HepG2 (cell line): ENCODE results near the gene STIM1. TPM values are rescaled to one million over a fixed set of nuclear protein-coding genes. Genes with fewer than 3 reads are reported as not detected.

Experiments used
- ATAC-seq: fragments of 200-7000 bp; cut with Tn5 transposase; 3 replicates; pipeline ENCODE4 v1.9.1; 2020; ENCODE audit warnings: mild to moderate bottlenecking, moderate library complexity
- BruUV-seq: library from RNA; stranded (reverse); fragments of 400-500 nt; replicated peaks from 2 replicates; lab custom pipeline; 2021; lab: Mats Ljungman, UMichigan
- CTCF ChIA-PET: fragments of 300-600 bp; formaldehyde crosslinking; extraction: SDS; loops from one replicate; lab custom pipeline; 2021; ENCODE audit warnings: low total read pairs, inconsistent platforms, low intra/inter-chr PET ratio; lab: Yijun Ruan, JAX
- POLR2A ChIA-PET: fragments of 350-600 bp; sonication (Branson Sonifier 250); formaldehyde crosslinking; loops from one replicate; lab custom pipeline; 2020; ENCODE audit warnings: antibody characterized with exemption, inconsistent platforms; lab: Yijun Ruan, JAX
- DNase-seq: peaks from one replicate; pipeline ENCODE4 v3.0.0-alpha.2; 2015; ENCODE audit warnings: low spot score
- FAIRE-seq: peaks from 3 replicates; lab custom pipeline; 2011; peaks lifted over from hg19 to GRCh38; lab: Jason Lieb, UNC
- H2AFZ ChIP-seq: one replicate; pipeline ENCODE4 v1.6.1; 2011; ENCODE audit warnings: low read length, inconsistent platforms
- H3K27ac ChIP-seq: fragments of 300-600 bp; 3 replicates; pipeline ENCODE4 v1.8.0; 2011; ENCODE audit warnings: mixed run types, mild to moderate bottlenecking, mixed read lengths, low read length, inconsistent platforms; ENCODE audit not compliant: insufficient read depth; ENCODE audit errors: extremely low read length
- H3K27me3 ChIP-seq, 2 experiments: fragments of 200-600 bp in 1 of 2; 2 replicates in 1 of 2; 3 replicates in 1 of 2; pipeline versions ENCODE4 v1.6.0 to v1.8.0; 2011; ENCODE audit warnings: low read length in 2 of 2, mild to moderate bottlenecking in 2 of 2, moderate library complexity in 2 of 2, inconsistent platforms in 1 of 2; ENCODE audit not compliant: insufficient read depth in 2 of 2, control insufficient read depth in 1 of 2
- H3K36me3 ChIP-seq, 2 experiments: fragments of 200-600 bp in 1 of 2; replicated peaks in 1 of 2; 2 replicates in 1 of 2; 3 replicates in 1 of 2; pipeline versions ENCODE4 v1.5.1 to v1.8.0; 2011; ENCODE audit warnings: low read length in 2 of 2, inconsistent platforms in 1 of 2; ENCODE audit not compliant: insufficient read depth in 2 of 2, control insufficient read depth in 1 of 2
- H3K4me1 ChIP-seq: 2 replicates; pipeline ENCODE4 v1.5.1; 2012; ENCODE audit warnings: low read length, inconsistent platforms; ENCODE audit not compliant: insufficient read depth
- H3K4me2 ChIP-seq: 2 replicates; pipeline ENCODE4 v1.6.0; 2011; ENCODE audit warnings: low read depth, low read length, inconsistent platforms
- H3K4me3 ChIP-seq, 3 experiments: fragments of 200-600 bp in 1 of 3; sonication (generic), shearing (Covaris generic) in 1 of 3; replicated peaks in 1 of 3; 2 replicates each; pipeline ENCODE4 v1.5.1; 2011 to 2016; ENCODE audit warnings: low read length in 3 of 3, inconsistent platforms in 2 of 3, low read depth in 2 of 3, mild to moderate bottlenecking in 2 of 3, control low read depth in 1 of 3, mixed read lengths in 1 of 3; ENCODE audit not compliant: insufficient read depth in 1 of 3
- H3K79me2 ChIP-seq: one replicate; pipeline ENCODE4 v1.6.1; 2011; ENCODE audit warnings: low read length, inconsistent platforms; ENCODE audit not compliant: insufficient read depth
- H3K9ac ChIP-seq: 2 replicates; pipeline ENCODE4 v1.6.0; 2011; ENCODE audit warnings: mild to moderate bottlenecking, low read depth, low read length, inconsistent platforms; ENCODE audit not compliant: insufficient read depth
- H3K9me3 ChIP-seq: 2 replicates; pipeline ENCODE4 v1.5.1; 2012; ENCODE audit warnings: mild to moderate bottlenecking, low read length
- H4K20me1 ChIP-seq: 2 replicates; pipeline ENCODE4 v1.6.0; 2011; ENCODE audit warnings: inconsistent platforms, mild to moderate bottlenecking, low read length, moderate library complexity; ENCODE audit not compliant: insufficient read depth
- FOXA1 ChIP-seq, 2 experiments: fragments of 450-650 bp in 1 of 2; sonication (generic) in 1 of 2; formaldehyde crosslinking in 1 of 2; IDR thresholded peaks; 2 replicates each; pipeline versions ENCODE4 v1.4.0 to v1.6.1; 2016 to 2020; ENCODE audit warnings: missing genetic modification reagents in 1 of 2
- HNF4A ChIP-seq: sonication (generic); formaldehyde crosslinking; IDR thresholded peaks from 2 replicates; pipeline ENCODE4 v1.4.0; 2020; ENCODE audit warnings: missing genetic modification reagents
- HOXA9 ChIP-seq: sonication (generic); formaldehyde crosslinking; IDR thresholded peaks from 2 replicates; pipeline ENCODE4 v1.8.1; 2022; ENCODE audit warnings: missing genetic modification reagents, mild to moderate bottlenecking, moderate library complexity, borderline replicate concordance
- ISX ChIP-seq: sonication (generic); formaldehyde crosslinking; conservative IDR thresholded peaks from 2 replicates; pipeline ENCODE4 v1.5.0; 2020; ENCODE audit warnings: missing genetic modification reagents
- MAFK ChIP-seq, 2 experiments: IDR thresholded peaks in 1 of 2; conservative IDR thresholded peaks in 1 of 2; 2 replicates each; pipeline ENCODE4 v1.6.1; 2011; ENCODE audit warnings: improper control_type of control experiment in 2 of 2, low read length in 2 of 2
- TP53 ChIP-seq: sonication (generic); formaldehyde crosslinking; conservative IDR thresholded peaks from 2 replicates; pipeline ENCODE4 v1.4.0; 2020; ENCODE audit warnings: missing genetic modification reagents
- ZNF850 ChIP-seq: sonication (generic); formaldehyde crosslinking; conservative IDR thresholded peaks from 2 replicates; pipeline ENCODE4 v1.9.0; 2021; ENCODE audit warnings: mild to moderate bottlenecking, missing genetic modification reagents
- ZSCAN25 ChIP-seq: sonication (generic); formaldehyde crosslinking; IDR thresholded peaks from 2 replicates; pipeline ENCODE4 v1.8.0; 2022; ENCODE audit warnings: mild to moderate bottlenecking, missing genetic modification reagents
- WGBS: methylation state at CpG from one replicate; pipeline ENCODE4 v1.1.6; 2017; ENCODE audit warnings: low lambda C conversion rate; 5-methylcytosine and 5-hydroxymethylcytosine counted together
- in situ Hi-C: cut with HindIII; loops from 2 replicates; pipeline ENCODE4 v1.10.0; 2017; ENCODE audit warnings: low pct_unique_long_range_greater_than_20kb; ENCODE audit not compliant: extremely low pct_ligation_motif_present
- intact Hi-C: fragments of 100-400 bp; cut with micrococcal nuclease; formaldehyde crosslinking; loops from one replicate; pipeline ENCODE4 v1.10.0; 2022; ENCODE audit not compliant: unreplicated experiment
- polyA plus RNA-seq, 8 experiments: library from polyadenylated mRNA; depleted of rRNA in 3 of 8; stranded (reverse) in 7 of 8; unstranded in 1 of 8; fragments of >200 nt; fragmentation: Illumina TruSeq in 4 of 8; extraction: Trizol in 4 of 8; gene quantifications; 2 replicates each; pipeline versions ENCODE4 v1.2.1 to v1.2.3, GENCODE V29; 2011 to 2016; ENCODE audit warnings: low read depth in 4 of 8, missing spikeins in 1 of 8, mixed read lengths in 1 of 8; ENCODE audit not compliant: insufficient read depth in 1 of 8
- total RNA-seq, 5 experiments: library from RNA; depleted of rRNA; stranded (reverse); fragments of >200 nt; fragmentation: Illumina TruSeq; extraction: Trizol; gene quantifications; 2 replicates each; pipeline ENCODE4 v1.2.3, GENCODE V29; 2016; ENCODE audit warnings: low read depth in 1 of 5
- TF ChIP-seq, protein P1 (sequence below): sonication (generic); formaldehyde crosslinking; conservative IDR thresholded peaks from 2 replicates; pipeline ENCODE4 v1.8.1; 2023; ENCODE audit warnings: missing genetic modification reagents
- TF ChIP-seq, protein P2 (sequence below): sonication (generic); formaldehyde crosslinking; IDR thresholded peaks from 2 replicates; pipeline ENCODE4 v1.5.0; 2020; ENCODE audit warnings: mild to moderate bottlenecking, missing genetic modification reagents

The STIM1 gene
- total and polyA plus RNA-seq, 2 of the 13 experiments (the other 11 are each of a cell fraction or from before 2014, with no cell fraction given), result 19.2 to 28.5 TPM

DNA sequence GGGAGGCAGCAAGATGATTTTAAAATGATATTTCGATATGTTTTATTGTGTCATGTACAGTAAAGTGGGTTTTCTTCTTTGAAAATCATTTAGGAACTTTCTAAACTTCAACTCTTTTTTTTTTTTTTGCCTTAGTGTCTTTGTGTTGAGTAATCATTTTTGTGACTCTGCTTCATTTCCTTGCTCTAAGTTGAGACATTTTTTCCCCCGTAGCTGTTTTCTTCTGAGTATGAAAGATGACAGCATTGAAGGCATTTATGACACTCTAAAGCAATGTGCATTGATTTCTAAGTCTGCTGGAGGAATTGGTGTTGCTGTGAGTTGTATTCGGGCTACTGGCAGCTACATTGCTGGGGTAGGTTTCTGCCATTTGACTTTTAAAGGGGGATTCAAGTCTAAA, 262.6 kb downstream of the STIM1 start:
- ATAC-seq, result no peak
- in situ Hi-C loops, result no loop called here
- no peak overlapping the region for H3K4me3 ChIP-seq
- no peak for DNase-seq
- whole genome bisulfite sequencing, result 94% methylated on average over 3 of the region's 3 CpGs
- no peaks in the 10 kb centered on the region for H3K79me2 ChIP-seq
- H4K20me1 ChIP-seq, result no peaks in the 10 kb centered on the region
- ChIA-PET POLR2A (no interaction called here), CTCF (no interaction called here)
- intact Hi-C loops, result no loop called here
- no peak overlapping the region for H3K27ac ChIP-seq
- H3K27me3 ChIP-seq, result no peaks in the 10 kb centered on the region
- H2AFZ ChIP-seq, result no peak overlapping the region
- H3K4me2 ChIP-seq, result no peak overlapping the region
- no TSS peak for BruUV-seq
- no peaks in the 10 kb centered on the region for H3K4me1 ChIP-seq
- no peak overlapping the region for H3K9ac ChIP-seq
- no peak for FAIRE-seq
- no peaks in the 10 kb centered on the region for H3K9me3 ChIP-seq
- H3K36me3 ChIP-seq, result peaks cover 11 to 42% of the 10 kb centered on the region in 2 experiments
- TF ChIP-seq MAFK (conservative IDR thresholded peaks at IDR 0.05 in 1 of 2, IDR thresholded peaks at IDR 0.05 in 1 of 2; ENCODE audit: low read length in 2 of 2) (peak in 1 of 2 experiments; percentile 23; a peak in 1 of 4 replicates), ISX (no peak), ZNF850 (CRISPR knock-in tag) (no peak)
- TF ChIP-seq, protein P1, sequence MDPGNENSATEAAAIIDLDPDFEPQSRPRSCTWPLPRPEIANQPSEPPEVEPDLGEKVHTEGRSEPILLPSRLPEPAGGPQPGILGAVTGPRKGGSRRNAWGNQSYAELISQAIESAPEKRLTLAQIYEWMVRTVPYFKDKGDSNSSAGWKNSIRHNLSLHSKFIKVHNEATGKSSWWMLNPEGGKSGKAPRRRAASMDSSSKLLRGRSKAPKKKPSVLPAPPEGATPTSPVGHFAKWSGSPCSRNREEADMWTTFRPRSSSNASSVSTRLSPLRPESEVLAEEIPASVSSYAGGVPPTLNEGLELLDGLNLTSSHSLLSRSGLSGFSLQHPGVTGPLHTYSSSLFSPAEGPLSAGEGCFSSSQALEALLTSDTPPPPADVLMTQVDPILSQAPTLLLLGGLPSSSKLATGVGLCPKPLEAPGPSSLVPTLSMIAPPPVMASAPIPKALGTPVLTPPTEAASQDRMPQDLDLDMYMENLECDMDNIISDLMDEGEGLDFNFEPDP (CRISPR knock-in tag), result no peak

DNA sequence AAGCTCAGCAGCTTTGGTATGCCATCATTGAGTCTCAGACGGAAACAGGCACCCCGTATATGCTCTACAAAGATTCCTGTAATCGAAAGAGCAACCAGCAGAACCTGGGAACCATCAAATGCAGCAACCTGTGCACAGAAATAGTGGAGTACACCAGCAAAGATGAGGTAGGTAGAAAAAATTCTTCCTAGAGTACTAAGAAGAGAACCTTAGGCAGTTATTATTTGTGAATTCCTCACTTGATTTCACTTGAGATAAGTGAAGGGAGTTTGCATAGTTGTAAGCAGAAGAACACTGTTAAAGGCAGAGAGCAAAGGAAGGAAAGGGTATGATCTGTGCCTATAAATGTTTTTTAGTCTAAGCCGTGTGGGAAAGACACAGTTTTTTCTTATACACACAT, 267.8 kb downstream of the STIM1 start:
- Histone ChIP-seq H3K4me2 (no peak overlapping the region), H3K79me2 (no peaks in the 10 kb centered on the region), H3K27me3 (no peaks in the 10 kb centered on the region), H3K9ac (no peak overlapping the region), H3K36me3 (peaks cover 9 to 67% of the 10 kb centered on the region in 2 experiments), H3K9me3 (no peaks in the 10 kb centered on the region), H3K4me1 (no peaks in the 10 kb centered on the region), H2AFZ (no peak overlapping the region), H3K4me3 (no peak overlapping the region), H4K20me1 (no peaks in the 10 kb centered on the region), H3K27ac (no peak overlapping the region)
- no peak for ATAC-seq
- POLR2A ChIA-PET, result no interaction called here
- in situ Hi-C loops, result no loop called here
- WGBS, result 99% methylated on average over 4 of the region's 4 CpGs
- no peak for DNase-seq
- TF ChIP-seq, protein P2, sequence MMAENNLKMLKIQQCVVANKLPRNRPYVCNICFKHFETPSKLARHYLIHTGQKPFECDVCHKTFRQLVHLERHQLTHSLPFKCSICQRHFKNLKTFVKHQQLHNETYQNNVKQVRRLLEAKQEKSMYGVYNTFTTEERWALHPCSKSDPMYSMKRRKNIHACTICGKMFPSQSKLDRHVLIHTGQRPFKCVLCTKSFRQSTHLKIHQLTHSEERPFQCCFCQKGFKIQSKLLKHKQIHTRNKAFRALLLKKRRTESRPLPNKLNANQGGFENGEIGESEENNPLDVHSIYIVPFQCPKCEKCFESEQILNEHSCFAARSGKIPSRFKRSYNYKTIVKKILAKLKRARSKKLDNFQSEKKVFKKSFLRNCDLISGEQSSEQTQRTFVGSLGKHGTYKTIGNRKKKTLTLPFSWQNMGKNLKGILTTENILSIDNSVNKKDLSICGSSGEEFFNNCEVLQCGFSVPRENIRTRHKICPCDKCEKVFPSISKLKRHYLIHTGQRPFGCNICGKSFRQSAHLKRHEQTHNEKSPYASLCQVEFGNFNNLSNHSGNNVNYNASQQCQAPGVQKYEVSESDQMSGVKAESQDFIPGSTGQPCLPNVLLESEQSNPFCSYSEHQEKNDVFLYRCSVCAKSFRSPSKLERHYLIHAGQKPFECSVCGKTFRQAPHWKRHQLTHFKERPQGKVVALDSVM, result no peak
- TF ChIP-seq TP53, result no peak
- no peak for TF ChIP-seq ZSCAN25 (CRISPR knock-in tag)
- no peak for TF ChIP-seq FOXA1 (IDR thresholded peaks at IDR 0.05)
- no peak for TF ChIP-seq FOXA1 (CRISPR knock-in tag; IDR thresholded peaks at IDR 0.05)
- TF ChIP-seq HOXA9 (CRISPR knock-in tag), result no peak
- TF ChIP-seq HNF4A (CRISPR knock-in tag), result no peak
- BruUV-seq, result no TSS peak
- intact Hi-C loops, result no loop called here
- CTCF ChIA-PET, result no interaction called here
- no peak for FAIRE-seq
